Esophagus squamous epithelium (tissue), 5 donors: ENCODE results near the gene UGT1A4. TPM values are rescaled to one million over a fixed set of nuclear protein-coding genes. Genes with fewer than 3 reads are reported as not detected.

Experiments used
- DNase-seq: peaks from one replicate; lab custom pipeline; 2025; lab: John Stamatoyannopoulos, UW
- H3K27ac ChIP-seq, 4 donors: fragments of 200-600 bp; sonication (generic); one replicate each; pipeline ENCODE4 v1.5.1; 2016 to 2019; ENCODE audit warnings: mild to moderate bottlenecking in 1 of 4
- H3K27me3 ChIP-seq, 4 donors: fragments of 200-600 bp; sonication (generic); 1 replicate in 3 of 4; 2 replicates in 1 of 4; pipeline versions ENCODE4 v1.5.1 to v1.6.0; 2017 to 2021; ENCODE audit warnings: antibody characterized with exemption in 1 of 4
- H3K36me3 ChIP-seq, 3 donors: fragments of 200-600 bp; sonication (generic); one replicate each; pipeline ENCODE4 v1.5.1; 2016 to 2019
- H3K4me1 ChIP-seq, 3 donors: fragments of 200-600 bp; sonication (generic); one replicate each; pipeline ENCODE4 v1.5.1; 2017 to 2019
- H3K4me3 ChIP-seq, 4 donors: fragments of 200-600 bp; sonication (generic); 1 replicate in 3 of 4; 2 replicates in 1 of 4; pipeline ENCODE4 v1.5.1; 2016 to 2019; ENCODE audit warnings: mild to moderate bottlenecking in 2 of 4, moderate library complexity in 1 of 4
- H3K9me3 ChIP-seq, 3 donors: fragments of 200-600 bp; sonication (generic); one replicate each; pipeline ENCODE4 v1.5.1; 2016 to 2019
- POLR2A ChIP-seq, 4 donors: fragments of 450-650 bp; IDR thresholded peaks; one replicate each; pipeline ENCODE4 v1.6.1; 2017; ENCODE audit warnings: antibody characterized with exemption in 4 of 4, mild to moderate bottlenecking in 4 of 4, moderate library complexity in 3 of 4
- WGBS, 2 donors: methylation state at CpG; one replicate each; pipeline ENCODE4 v1.1.5; 2018; 5-methylcytosine and 5-hydroxymethylcytosine counted together
- intact Hi-C: fragments of 100-400 bp; cut with DNase I; formaldehyde crosslinking; loops from one replicate; pipeline ENCODE4 v1.15.0; 2022
- total RNA-seq, 4 donors: library from RNA; depleted of rRNA; stranded (reverse); fragments of >200 nt; gene quantifications; one replicate each; pipeline ENCODE4 v1.1.0, GENCODE V29; 2016
- TF ChIP-seq, protein P1 (sequence below), 6 experiments: fragments of 450-650 bp in 4 of 6; fragments of 200-600 bp in 2 of 6; sonication (generic) in 2 of 6; IDR thresholded peaks; one replicate each; pipeline ENCODE4 v1.5.1; 2016 to 2019; ENCODE audit warnings: antibody characterized with exemption in 6 of 6, mild to moderate bottlenecking in 4 of 6, moderate library complexity in 4 of 6
- donor health status: DM: yes; HTN: yes; CAD: no.

Gene UGT1A4
- total RNA-seq, 4 donors from 2014 or later, result 1.1 to 7.4 (median 3.4) TPM

- WGBS, 2 donors, result 68 to 85% methylated on average over 2 of the region's 2 CpGs
- H3K9me3 ChIP-seq, result no peaks in the 10 kb centered on the region
- no peaks in the 10 kb centered on the region for H3K27me3 ChIP-seq
- no peak for DNase-seq
- TF ChIP-seq, protein P1, sequence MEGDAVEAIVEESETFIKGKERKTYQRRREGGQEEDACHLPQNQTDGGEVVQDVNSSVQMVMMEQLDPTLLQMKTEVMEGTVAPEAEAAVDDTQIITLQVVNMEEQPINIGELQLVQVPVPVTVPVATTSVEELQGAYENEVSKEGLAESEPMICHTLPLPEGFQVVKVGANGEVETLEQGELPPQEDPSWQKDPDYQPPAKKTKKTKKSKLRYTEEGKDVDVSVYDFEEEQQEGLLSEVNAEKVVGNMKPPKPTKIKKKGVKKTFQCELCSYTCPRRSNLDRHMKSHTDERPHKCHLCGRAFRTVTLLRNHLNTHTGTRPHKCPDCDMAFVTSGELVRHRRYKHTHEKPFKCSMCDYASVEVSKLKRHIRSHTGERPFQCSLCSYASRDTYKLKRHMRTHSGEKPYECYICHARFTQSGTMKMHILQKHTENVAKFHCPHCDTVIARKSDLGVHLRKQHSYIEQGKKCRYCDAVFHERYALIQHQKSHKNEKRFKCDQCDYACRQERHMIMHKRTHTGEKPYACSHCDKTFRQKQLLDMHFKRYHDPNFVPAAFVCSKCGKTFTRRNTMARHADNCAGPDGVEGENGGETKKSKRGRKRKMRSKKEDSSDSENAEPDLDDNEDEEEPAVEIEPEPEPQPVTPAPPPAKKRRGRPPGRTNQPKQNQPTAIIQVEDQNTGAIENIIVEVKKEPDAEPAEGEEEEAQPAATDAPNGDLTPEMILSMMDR (IDR thresholded peaks at IDR 0.05), result no peak
- no peak for TF ChIP-seq POLR2A (IDR thresholded peaks at IDR 0.05)
- H3K36me3 ChIP-seq, result peaks cover 0 to 10% (median 0%) of the 10 kb centered on the region in 3 donors
- H3K4me3 ChIP-seq, result no peak overlapping the region
- intact Hi-C loops, result no loop called here
- H3K4me1 ChIP-seq, result peaks cover 5 to 27% (median 9%) of the 10 kb centered on the region in 3 donors
- no peak overlapping the region for H3K27ac ChIP-seq
Observed at GRCh38 chr2:233758849-233759248, 40.3 kb downstream of the UGT1A4 start.

GRCh38 chr2:233760043-233760442, 41.5 kb downstream of the UGT1A4 start, which contains the start of gene UGT1A1:
UGT1A1 (plus strand) TSS chr2:233760270; CDS start chr2:233760288, 18 bp downstream.
- Histone ChIP-seq H3K4me3 (no peak within 1 kb of the TSS), H3K4me1 (peaks cover 5 to 27% (median 9%) of the 10 kb centered on the region in 3 donors), H3K27ac (peak within 1 kb of the TSS in 1 of 4 donors; percentile 5), H3K36me3 (peaks cover 0 to 2% (median 0%) of the 10 kb centered on the region in 3 donors), H3K27me3 (no peaks in the 10 kb centered on the region), H3K9me3 (no peaks in the 10 kb centered on the region)
- WGBS, 2 donors, result 67 to 87% methylated on average over 2 to 5 of the region's 6 CpGs
- no peak for DNase-seq
- no peak for TF ChIP-seq POLR2A (IDR thresholded peaks at IDR 0.05)
- TF ChIP-seq, protein P1 (IDR thresholded peaks at IDR 0.05), result no peak
- intact Hi-C loops, result no loop called here

- Histone ChIP-seq H3K27ac (peak overlapping the region in 1 of 4 donors; percentile 5), H3K4me3 (no peak overlapping the region), H3K36me3 (no peaks in the 10 kb centered on the region), H3K27me3 (peaks cover 0 to 6% (median 0%) of the 10 kb centered on the region in 4 donors), H3K4me1 (peaks cover 5 to 27% (median 9%) of the 10 kb centered on the region in 3 donors), H3K9me3 (no peaks in the 10 kb centered on the region)
- intact Hi-C loops, result no loop called here
- 45 to 54% methylated on average over 4 of the region's 4 CpGs for WGBS, 2 donors
- no peak for DNase-seq
- no peak for TF ChIP-seq POLR2A (IDR thresholded peaks at IDR 0.05)
- TF ChIP-seq, protein P1 (IDR thresholded peaks at IDR 0.05), result no peak
Observed at GRCh38 chr2:233761040-233761769, 42.7 kb downstream of the UGT1A4 start.

GRCh38 chr2:233764264-233764663, 45.7 kb downstream of the UGT1A4 start:
- no peak for DNase-seq
- peaks cover 0 to 8% (median 0%) of the 10 kb centered on the region in 4 donors for H3K27me3 ChIP-seq
- intact Hi-C loops, result no loop called here
- no peaks in the 10 kb centered on the region for H3K9me3 ChIP-seq
- H3K4me1 ChIP-seq, result peaks cover 5 to 26% (median 9%) of the 10 kb centered on the region in 3 donors
- H3K4me3 ChIP-seq, result no peak overlapping the region
- no peak overlapping the region for H3K27ac ChIP-seq
- H3K36me3 ChIP-seq, result peaks cover 0 to 27% (median 0%) of the 10 kb centered on the region in 3 donors
- WGBS, 2 donors, result 36 to 54% methylated on average over 5 to 7 of the region's 7 CpGs
- no peak for TF ChIP-seq POLR2A (IDR thresholded peaks at IDR 0.05)
- TF ChIP-seq, protein P1 (IDR thresholded peaks at IDR 0.05), result no peak

DNA sequence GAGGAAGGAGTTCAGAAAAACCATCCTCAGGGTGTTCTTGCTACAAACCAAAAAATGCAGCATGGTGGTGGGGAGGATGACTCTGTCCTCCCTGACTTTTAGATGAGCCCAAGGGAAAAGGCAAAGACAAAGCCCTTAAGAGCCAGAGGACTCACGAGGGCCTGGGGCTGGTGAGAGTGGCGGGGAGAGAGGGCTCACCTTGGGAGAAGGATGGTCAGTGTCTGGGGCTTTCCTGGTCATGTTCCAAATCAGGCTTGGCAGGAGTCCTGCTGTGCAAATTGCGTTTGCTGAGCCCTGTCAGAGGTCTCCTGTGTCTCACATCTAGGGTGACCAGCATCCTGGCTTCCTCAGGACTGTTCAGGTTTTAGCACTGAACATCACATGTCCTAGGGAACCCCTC, 46.2 kb downstream of the UGT1A4 start:
- H3K27ac ChIP-seq, result no peak overlapping the region
- DNase-seq, result no peak
- H3K4me1 ChIP-seq, result peaks cover 5 to 22% (median 9%) of the 10 kb centered on the region in 3 donors
- no peak overlapping the region for H3K4me3 ChIP-seq
- peaks cover 0 to 8% (median 0%) of the 10 kb centered on the region in 4 donors for H3K27me3 ChIP-seq
- H3K9me3 ChIP-seq, result no peaks in the 10 kb centered on the region
- H3K36me3 ChIP-seq, result peaks cover 0 to 32% (median 0%) of the 10 kb centered on the region in 3 donors
- TF ChIP-seq, protein P1 (IDR thresholded peaks at IDR 0.05), result no peak
- TF ChIP-seq POLR2A (IDR thresholded peaks at IDR 0.05), result no peak
- intact Hi-C loops, result no loop called here
- 49 to 89% methylated on average over 3 of the region's 3 CpGs for WGBS, 2 donors
